Endothelial cell (in vitro differentiated cells): Measurements from ENCODE around the gene FAM219A. TPM values are rescaled to one million over a fixed set of nuclear protein-coding genes. Genes with fewer than 3 reads are reported as not detected.
"Not testable (repeated sequence)": the region's sequence is repeated elsewhere in the genome, so short reads cannot be mapped to it uniquely, and the experiment has no call there.

Source experiments
- DNase-seq: peaks from one replicate; pipeline ENCODE4 v3.0.0; 2021; ENCODE audit warnings: low spot score
- H3K27ac Mint-ChIP-seq: one replicate; pipeline ENCODE4 v1.8.0; 2021; ENCODE audit warnings: mixed read lengths, inconsistent platforms; ENCODE audit not compliant: unreplicated experiment
- H3K27me3 Mint-ChIP-seq: one replicate; pipeline ENCODE4 v1.8.0; 2021; ENCODE audit warnings: mild to moderate bottlenecking, moderate library complexity, mixed read lengths, inconsistent platforms; ENCODE audit not compliant: unreplicated experiment
- H3K36me3 Mint-ChIP-seq: one replicate; pipeline ENCODE4 v1.8.0; 2021; ENCODE audit warnings: mild to moderate bottlenecking, low read depth, mixed read lengths, inconsistent platforms; ENCODE audit not compliant: unreplicated experiment
- H3K4me1 Mint-ChIP-seq: one replicate; pipeline ENCODE4 v1.8.0; 2021; ENCODE audit warnings: mild to moderate bottlenecking, mixed read lengths, inconsistent platforms; ENCODE audit not compliant: unreplicated experiment
- H3K4me3 Mint-ChIP-seq: one replicate; pipeline ENCODE4 v1.8.0; 2021; ENCODE audit warnings: mild to moderate bottlenecking, mixed read lengths, inconsistent platforms; ENCODE audit not compliant: unreplicated experiment
- H3K9me3 Mint-ChIP-seq: one replicate; pipeline ENCODE4 v1.8.0; 2021; ENCODE audit warnings: mixed read lengths, inconsistent platforms; ENCODE audit not compliant: unreplicated experiment
- total RNA-seq: library from RNA; stranded (reverse); fragmentation: NEBNext Ultra II Directional; extraction: Animal tissue kit (Norgen Biotek cat#: 25700); gene quantifications from one replicate; pipeline ENCODE4 v1.2.1, GENCODE V29; 2021; ENCODE audit not compliant: unreplicated experiment
- TF ChIP-seq, protein P1 (sequence below): fragments of 200-600 bp; sonication (generic); IDR thresholded peaks from one replicate; pipeline ENCODE4 v1.5.0; 2021; ENCODE audit warnings: antibody characterized with exemption; ENCODE audit not compliant: unreplicated experiment

Gene FAM219A
- total RNA-seq, 1 donor from 2014 or later, result 55.3 TPM

- no peak overlapping the region for H3K4me3 Mint-ChIP-seq
- H3K9me3 Mint-ChIP-seq, result no peaks in the 10 kb centered on the region
- H3K27ac Mint-ChIP-seq, result peak overlapping the region; percentile 14
- TF ChIP-seq, protein P1, sequence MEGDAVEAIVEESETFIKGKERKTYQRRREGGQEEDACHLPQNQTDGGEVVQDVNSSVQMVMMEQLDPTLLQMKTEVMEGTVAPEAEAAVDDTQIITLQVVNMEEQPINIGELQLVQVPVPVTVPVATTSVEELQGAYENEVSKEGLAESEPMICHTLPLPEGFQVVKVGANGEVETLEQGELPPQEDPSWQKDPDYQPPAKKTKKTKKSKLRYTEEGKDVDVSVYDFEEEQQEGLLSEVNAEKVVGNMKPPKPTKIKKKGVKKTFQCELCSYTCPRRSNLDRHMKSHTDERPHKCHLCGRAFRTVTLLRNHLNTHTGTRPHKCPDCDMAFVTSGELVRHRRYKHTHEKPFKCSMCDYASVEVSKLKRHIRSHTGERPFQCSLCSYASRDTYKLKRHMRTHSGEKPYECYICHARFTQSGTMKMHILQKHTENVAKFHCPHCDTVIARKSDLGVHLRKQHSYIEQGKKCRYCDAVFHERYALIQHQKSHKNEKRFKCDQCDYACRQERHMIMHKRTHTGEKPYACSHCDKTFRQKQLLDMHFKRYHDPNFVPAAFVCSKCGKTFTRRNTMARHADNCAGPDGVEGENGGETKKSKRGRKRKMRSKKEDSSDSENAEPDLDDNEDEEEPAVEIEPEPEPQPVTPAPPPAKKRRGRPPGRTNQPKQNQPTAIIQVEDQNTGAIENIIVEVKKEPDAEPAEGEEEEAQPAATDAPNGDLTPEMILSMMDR, result no peak
- no peak for DNase-seq
- H3K4me1 Mint-ChIP-seq, result peaks cover 56% of the 10 kb centered on the region
- peaks cover 16% of the 10 kb centered on the region for H3K36me3 Mint-ChIP-seq
- peaks cover 6% of the 10 kb centered on the region for H3K27me3 Mint-ChIP-seq
Measured at GRCh38 chr9:34443976-34444375, 14.4 kb downstream of the FAM219A start.

DNA sequence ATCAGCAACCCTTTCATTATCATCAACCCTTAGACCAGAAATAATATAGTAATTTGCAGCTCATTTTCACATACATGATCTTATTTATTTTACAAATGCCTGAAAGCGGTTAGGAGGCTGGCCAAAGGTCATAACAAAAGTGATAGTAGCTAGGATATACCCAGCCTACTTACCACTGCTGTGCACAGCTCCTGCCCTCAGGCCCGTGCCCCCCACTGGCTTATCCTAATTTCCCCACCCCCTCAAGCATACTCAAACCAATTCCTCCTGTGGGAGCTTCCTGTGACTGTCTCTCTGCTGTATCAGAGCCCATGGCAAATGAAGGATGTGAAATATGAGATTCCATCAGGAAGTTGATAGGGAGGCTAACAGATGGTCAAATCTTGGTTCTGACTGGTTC is 14.8 kb downstream of the FAM219A start:
- Mint-ChIP-seq H3K4me1 (peaks cover 54% of the 10 kb centered on the region), H3K9me3 (no peaks in the 10 kb centered on the region), H3K27ac (peak overlapping the region; percentile 14), H3K36me3 (peaks cover 19% of the 10 kb centered on the region), H3K27me3 (peaks cover 9% of the 10 kb centered on the region), H3K4me3 (no peak overlapping the region)
- TF ChIP-seq, protein P1, result no peak
- no peak for DNase-seq

GRCh38 chr9:34442770-34443169 is 15.6 kb downstream of the FAM219A start:
- H3K4me3 Mint-ChIP-seq, result no peak overlapping the region
- H3K4me1 Mint-ChIP-seq, result peaks cover 54% of the 10 kb centered on the region
- H3K36me3 Mint-ChIP-seq, result peaks cover 19% of the 10 kb centered on the region
- no peak for DNase-seq
- TF ChIP-seq, protein P1, result no peak
- H3K9me3 Mint-ChIP-seq, result no peaks in the 10 kb centered on the region
- H3K27ac Mint-ChIP-seq, result no peak overlapping the region
- peaks cover 9% of the 10 kb centered on the region for H3K27me3 Mint-ChIP-seq

DNA sequence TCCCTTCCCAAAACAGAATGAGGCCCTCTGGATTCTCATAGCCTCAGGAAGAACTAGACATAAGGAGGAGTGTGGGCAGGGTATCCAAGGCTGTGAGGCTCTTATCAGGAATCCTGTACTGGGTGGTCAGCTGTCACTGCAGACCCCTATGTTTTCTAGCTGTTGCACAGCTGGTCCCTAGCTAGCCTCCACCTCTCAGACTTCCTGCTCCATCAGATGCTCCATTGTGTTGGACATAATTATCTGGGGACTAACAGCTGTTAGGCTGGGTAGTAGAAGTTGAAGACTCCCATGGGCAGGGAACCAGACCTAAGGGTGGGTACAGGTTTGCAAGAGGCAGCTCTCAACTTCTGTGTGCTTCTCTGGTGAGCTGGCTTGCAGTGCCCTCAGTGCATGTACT is 18.4 kb downstream of the FAM219A start:
- Mint-ChIP-seq H3K27me3 (peaks cover 9% of the 10 kb centered on the region), H3K4me1 (peaks cover 57% of the 10 kb centered on the region), H3K27ac (peak overlapping the region; percentile 83), H3K9me3 (no peaks in the 10 kb centered on the region), H3K36me3 (peaks cover 15% of the 10 kb centered on the region), H3K4me3 (peak overlapping the region; percentile 71)
- TF ChIP-seq, protein P1, result no peak
- no peak for DNase-seq

DNA sequence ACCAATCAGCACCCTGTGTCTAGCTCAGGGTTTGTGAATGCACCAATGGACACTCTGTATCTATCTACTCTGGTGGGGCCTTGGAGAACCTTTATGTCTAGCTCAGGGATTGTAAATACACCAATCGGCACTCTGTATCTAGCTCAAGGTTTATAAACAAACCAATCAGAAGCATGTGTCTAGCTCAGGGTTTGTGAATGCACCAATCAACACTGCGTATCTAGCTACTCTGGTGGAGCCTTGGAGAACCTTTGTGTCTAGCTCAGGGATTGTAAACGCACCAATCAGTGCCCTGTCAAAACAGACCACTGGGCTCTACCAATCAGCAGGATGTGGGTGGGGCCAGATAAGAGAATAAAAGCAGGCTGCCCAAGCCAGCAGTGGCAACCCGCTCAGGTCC is 19.9 kb downstream of the FAM219A start:
- H3K9me3 Mint-ChIP-seq, DNase-seq, H3K27me3 Mint-ChIP-seq, H3K27ac Mint-ChIP-seq: not testable (repeated sequence)
- Mint-ChIP-seq H3K4me3 (peak overlapping the region; percentile 77), H3K36me3 (peaks cover 15% of the 10 kb centered on the region), H3K4me1 (peaks cover 42% of the 10 kb centered on the region)

GRCh38 chr9:34437926-34438307 is 20.5 kb downstream of the FAM219A start:
- peaks cover 36% of the 10 kb centered on the region for H3K4me1 Mint-ChIP-seq
- not testable (repeated sequence) for H3K9me3 Mint-ChIP-seq, DNase-seq, H3K4me3 Mint-ChIP-seq, H3K27ac Mint-ChIP-seq
- H3K36me3 Mint-ChIP-seq, result peaks cover 15% of the 10 kb centered on the region
- H3K27me3 Mint-ChIP-seq, result peaks cover 10% of the 10 kb centered on the region
